Measurements from ENCODE around the gene OPCML.

OPCML gene

GRCh38 chr11:133166662-133167061 lies 365.6 kb downstream of the OPCML start:
- DNase-seq = no peak

DNA sequence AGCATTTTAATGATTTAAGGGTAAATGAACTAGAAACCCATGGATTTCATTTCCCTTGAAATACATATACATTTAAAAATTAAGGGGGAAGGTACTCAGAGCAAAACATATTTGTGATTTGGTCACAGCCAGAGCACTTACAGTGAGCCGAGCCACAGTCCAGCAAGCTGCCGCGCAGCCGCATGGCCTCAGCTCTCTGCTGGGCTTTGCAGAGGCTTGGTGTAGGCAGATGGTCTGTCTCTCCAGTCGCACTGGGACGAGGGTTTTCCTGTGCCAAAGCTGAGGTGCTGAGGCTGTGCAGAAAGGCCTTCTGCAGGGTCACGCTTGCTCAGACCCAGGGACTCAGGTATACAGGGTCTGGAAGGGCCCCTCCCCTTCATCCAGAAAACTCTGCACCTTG lies 367.3 kb downstream of the OPCML start:
- no peak for DNase-seq

DNA sequence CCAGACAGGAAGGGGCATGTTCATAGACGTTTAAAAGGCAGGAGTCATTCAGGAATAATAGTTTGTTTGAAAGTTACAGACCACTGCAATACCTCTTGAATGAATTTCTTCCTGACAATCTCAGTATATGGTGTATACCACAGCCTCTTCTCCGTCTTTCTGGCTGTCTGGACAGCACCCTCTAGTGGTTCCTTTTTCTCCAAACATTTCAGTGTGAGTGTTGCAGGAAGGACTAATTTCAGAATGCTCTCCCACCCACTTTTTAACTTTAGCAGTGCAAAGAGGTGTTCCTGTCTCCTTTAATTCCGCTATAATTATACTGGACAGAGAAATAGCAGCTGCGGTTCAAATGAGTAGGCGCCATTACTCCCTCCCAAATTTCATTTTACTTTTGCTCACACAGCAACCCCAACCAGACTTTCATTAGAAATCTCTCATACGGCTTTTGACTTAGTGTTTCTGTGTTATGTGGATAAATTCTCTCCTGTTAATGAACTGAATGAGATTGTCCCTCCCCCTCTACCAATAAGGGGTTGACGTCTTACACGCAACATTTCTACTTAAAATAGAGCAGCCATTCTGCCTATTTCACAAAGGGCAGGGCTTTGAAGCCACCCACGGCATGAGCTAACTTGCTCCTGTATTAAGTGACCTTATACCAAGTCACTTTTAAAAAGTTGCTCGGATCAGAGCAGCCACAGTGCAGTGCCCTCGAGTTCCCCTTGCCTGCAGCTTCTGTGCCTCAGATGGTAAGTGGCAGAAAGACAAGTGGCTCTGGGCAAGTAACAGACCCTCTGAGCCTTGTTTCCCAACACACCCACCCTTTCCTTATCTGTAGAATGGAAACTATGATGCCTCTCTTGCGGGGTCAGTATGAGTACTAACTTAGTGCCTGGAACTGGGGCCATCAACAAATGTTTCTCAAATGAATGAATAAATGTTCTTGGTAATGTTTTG lies 368.6 kb downstream of the OPCML start:
- DNase-seq = no peak

DNA sequence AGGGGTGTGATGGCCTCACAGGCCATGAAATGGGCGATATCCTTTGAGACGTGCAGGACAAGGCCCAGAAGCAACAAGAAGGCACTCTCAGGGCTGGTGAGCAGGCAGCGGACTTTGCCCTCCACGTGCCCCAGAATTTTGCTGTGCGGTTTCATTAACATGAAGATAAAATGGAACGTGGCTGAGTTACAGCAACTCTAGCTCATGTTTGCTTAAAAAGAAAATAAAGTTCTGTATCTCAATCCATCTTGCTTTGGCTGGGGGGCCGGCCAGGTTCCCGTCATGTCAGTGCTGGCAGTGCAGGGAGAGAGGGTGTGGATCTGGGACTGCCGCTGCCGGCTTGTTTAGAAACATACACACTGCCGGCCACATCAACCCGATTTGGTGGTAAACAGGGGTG lies 370.1 kb downstream of the OPCML start:
- DNase-seq = no peak

DNA sequence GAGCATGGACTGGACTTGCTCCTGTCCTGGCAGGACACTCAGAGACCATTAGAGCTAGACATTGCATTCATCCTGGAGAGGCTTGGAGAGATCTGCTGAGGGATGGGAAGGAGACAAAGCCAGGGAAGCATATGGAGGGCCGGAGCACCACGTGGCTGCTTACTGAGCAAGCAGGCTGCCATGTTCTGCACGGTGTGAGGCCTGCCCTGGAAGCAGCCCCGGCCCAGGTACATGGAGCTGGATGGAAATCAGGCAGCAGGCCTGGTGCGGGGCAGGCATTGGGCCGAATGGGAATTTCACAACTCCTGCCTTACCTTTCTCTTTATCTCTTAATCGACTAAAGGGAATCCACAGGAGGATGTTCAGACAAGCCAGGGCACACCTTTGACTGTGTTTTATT lies 371.5 kb downstream of the OPCML start:
- no peak for DNase-seq

DNA sequence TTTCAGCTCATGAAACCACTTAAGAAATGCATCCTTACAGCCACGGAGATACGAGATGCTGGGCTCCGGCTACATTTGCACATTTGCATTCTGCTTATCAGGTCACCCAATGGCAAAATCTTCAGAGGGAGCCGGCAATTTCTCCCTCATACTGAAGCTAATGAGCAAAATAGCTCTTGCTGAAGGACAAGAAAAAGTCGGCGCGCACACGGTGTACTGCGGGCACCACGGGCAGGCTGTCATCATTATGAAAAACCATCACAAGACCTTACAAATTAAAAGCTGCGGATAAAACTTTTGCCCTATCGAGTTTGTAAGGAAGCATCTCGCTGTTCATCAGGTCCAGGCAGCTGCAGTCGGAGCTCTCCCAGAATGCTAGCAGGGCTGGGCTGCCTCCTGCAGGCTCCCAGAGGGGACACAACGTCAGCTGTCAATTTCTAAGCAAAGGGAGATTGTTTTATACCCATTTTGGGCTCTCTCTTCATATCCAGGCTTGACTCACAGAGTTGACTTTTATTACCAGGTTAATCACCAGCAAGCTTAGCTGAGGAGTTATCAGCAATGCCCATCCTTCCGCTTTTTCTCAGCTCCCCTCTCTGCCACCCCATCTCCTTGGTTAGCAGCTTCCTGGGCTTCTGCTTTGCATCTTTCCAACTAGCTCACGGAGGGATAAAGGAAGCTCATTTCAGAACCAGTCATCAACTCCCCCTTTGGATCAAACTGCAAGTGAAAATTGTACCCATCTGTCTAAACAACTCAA lies 375.1 kb downstream of the OPCML start:
- DNase-seq = no peak

GRCh38 chr11:133154781-133155180 lies 377.5 kb downstream of the OPCML start:
- DNase-seq = no peak

- DNase-seq = no peak
Measured at GRCh38 chr11:133154076-133154475, 378.2 kb downstream of the OPCML start.

GRCh38 chr11:133153031-133153430 lies 379.3 kb downstream of the OPCML start:
- DNase-seq = no peak

DNA sequence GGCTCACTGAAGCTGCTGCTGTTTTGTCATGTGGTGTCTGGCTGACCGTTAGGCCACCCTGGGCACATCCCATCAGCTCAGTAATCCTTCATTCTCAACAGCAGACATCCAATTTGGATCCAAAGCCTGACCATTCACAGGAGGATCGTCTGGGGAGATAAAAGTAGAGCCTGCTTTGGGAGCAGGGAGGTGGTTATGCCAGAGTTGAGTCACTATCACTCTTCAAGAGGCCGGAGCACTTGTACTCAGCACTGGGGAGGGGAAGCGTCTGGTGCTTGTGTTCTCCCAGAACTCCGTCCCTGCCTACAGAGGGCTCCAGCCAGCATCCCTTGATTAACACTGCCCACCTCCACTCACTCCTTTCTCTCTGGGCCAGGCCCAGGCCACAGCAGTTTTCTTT lies 382.6 kb downstream of the OPCML start:
- DNase-seq = no peak

DNA sequence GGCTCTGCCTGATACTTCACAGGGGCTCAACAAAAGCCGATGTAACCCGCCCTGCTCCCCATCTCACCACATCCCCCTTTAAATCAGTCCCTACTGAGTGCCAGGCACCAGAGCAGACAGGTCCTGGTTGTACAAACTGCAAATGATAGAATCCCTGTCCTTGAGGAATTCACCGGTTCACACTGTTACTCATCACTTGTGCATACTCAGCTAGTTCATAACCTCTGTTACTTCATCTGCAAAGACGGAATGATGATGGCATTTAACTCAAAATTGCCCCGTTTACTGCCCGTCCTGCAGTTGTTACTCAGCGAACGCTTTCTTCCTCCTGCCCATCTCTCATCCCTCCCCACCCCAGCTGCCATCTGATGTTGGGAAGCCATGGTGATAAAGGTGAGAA lies 384.7 kb downstream of the OPCML start:
- no peak for DNase-seq

- no peak for DNase-seq
Measured at GRCh38 chr11:133146697-133147306, 385.5 kb downstream of the OPCML start.

GRCh38 chr11:133137939-133138338 lies 394.4 kb downstream of the OPCML start:
- DNase-seq = no peak

- DNase-seq = no peak
Measured at GRCh38 chr11:133137270-133137669, 395.0 kb downstream of the OPCML start.

- no peak for DNase-seq
Measured at GRCh38 chr11:133136376-133136775, 395.9 kb downstream of the OPCML start.

GRCh38 chr11:133134314-133135173 lies 397.8 kb downstream of the OPCML start:
- DNase-seq = peak; percentile 18

DNA sequence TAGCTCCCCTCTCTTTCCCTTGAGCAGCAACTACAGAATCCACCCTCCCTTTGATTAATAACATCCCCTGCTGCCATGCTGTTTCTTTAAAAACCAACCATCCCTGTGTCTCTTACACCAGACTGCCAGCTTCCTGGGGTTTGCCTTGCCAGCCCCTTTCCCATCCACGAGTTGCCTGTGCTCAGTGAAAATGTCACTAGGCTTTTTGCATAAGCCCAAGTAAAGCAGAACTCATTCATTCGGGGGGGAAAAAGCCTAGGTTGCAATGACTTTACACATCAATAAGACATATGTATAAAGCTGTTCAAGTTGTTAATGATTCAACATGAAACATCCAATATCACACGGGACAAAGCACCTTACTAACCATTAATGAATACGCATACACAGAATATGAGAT lies 398.7 kb downstream of the OPCML start:
- DNase-seq = no peak

DNA sequence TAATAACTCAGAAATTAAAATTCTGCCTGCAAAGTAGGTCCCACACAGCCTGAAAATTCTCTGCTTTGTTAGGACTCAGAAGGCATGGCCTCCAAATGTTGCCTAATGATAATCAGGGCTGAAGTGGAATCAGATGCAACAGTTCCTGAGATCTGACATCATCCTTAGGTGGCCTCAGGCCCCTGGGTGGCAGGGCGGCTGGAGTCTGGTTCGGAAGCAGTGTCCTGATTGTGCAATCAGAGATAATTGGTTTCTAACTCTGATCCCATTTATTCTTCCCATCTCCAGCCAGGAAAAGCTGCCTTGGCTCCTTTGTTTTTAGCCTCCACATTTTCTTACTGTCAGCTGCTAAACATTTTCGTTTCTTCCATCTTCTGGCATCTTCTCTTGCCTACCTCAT lies 399.3 kb downstream of the OPCML start:
- no peak for DNase-seq

GRCh38 chr11:133127741-133128140 lies 404.6 kb downstream of the OPCML start:
- DNase-seq = peak; percentile 9

- DNase-seq = no peak
Measured at GRCh38 chr11:133123796-133124195, 408.5 kb downstream of the OPCML start.

- DNase-seq = no peak
Measured at GRCh38 chr11:133123366-133123765, 408.9 kb downstream of the OPCML start.

DNA sequence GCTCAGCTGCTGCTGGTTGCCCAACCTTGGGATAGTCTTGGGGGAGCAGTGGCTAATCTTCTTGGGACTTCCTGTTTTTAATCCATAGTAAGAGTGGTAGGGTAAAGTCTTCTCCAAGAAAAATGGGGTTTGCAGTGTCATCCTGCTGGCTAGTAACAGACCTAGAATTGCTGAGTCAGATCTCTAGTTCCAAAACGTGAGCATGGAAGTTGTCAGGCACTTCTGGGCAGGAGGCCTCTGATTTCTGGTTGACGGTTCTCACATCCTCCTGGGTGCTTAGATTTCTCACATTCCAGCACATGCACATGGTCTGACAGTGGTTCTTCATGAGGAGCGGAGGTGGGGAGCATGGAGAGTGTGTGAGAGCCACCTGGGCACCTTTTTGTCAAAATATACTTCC lies 410.0 kb downstream of the OPCML start:
- no peak for DNase-seq

All from GDM1 (cell line).